Smooth muscle cell (in vitro differentiated cells): Measurements from ENCODE around the gene ANKMY1. TPM values are rescaled to one million over a fixed set of nuclear protein-coding genes. Genes with fewer than 3 reads are reported as not detected.
A peak's percentile ranks its signal among the peaks of the same experiment; 100 is the strongest.
"Not testable (repeated sequence)": the region's sequence is repeated elsewhere in the genome, so short reads cannot be mapped to it uniquely, and the experiment has no call there.

ENCODE experiments used
- DNase-seq: peaks from one replicate; lab custom pipeline; 2025; ENCODE audit not compliant: unreplicated experiment; lab: John Stamatoyannopoulos, UW
- H2AFZ ChIP-seq: fragments of 200-600 bp; sonication (generic); 2 replicates; pipeline ENCODE4 v1.6.0; 2016; ENCODE audit warnings: antibody characterized with exemption, low read depth, mild to moderate bottlenecking
- H3F3A ChIP-seq: fragments of 200-600 bp; sonication (generic); 2 replicates; pipeline ENCODE4 v1.6.0; 2017; ENCODE audit warnings: antibody characterized with exemption, low read depth
- H3K27ac ChIP-seq: fragments of 200-600 bp; sonication (generic); 2 replicates; pipeline ENCODE4 v1.5.1; 2016; ENCODE audit warnings: low read depth, mild to moderate bottlenecking
- H3K27me3 ChIP-seq: fragments of 200-600 bp; sonication (generic); 2 replicates; pipeline ENCODE4 v1.6.1; 2016; ENCODE audit warnings: low read depth, mild to moderate bottlenecking
- H3K36me3 ChIP-seq: fragments of 200-600 bp; sonication (generic); 2 replicates; pipeline ENCODE4 v1.5.1; 2016; ENCODE audit warnings: low read depth
- H3K4me1 ChIP-seq: fragments of 200-600 bp; sonication (generic); 2 replicates; pipeline ENCODE4 v1.5.1; 2016; ENCODE audit warnings: low read depth
- H3K4me2 ChIP-seq: fragments of 200-600 bp; sonication (generic); 2 replicates; pipeline ENCODE4 v1.6.0; 2016; ENCODE audit warnings: mild to moderate bottlenecking
- H3K4me3 ChIP-seq: fragments of 200-600 bp; sonication (generic); 2 replicates; pipeline ENCODE4 v1.5.1; 2016; ENCODE audit warnings: mild to moderate bottlenecking
- H3K79me2 ChIP-seq: fragments of 200-600 bp; sonication (generic); 2 replicates; pipeline ENCODE4 v1.6.0; 2016; ENCODE audit warnings: low read depth, mild to moderate bottlenecking
- H3K9ac ChIP-seq: fragments of 200-600 bp; sonication (generic); 2 replicates; pipeline ENCODE4 v1.6.0; 2016; ENCODE audit warnings: low read depth
- H3K9me3 ChIP-seq: fragments of 200-600 bp; sonication (generic); replicated peaks from 2 replicates; pipeline ENCODE4 v1.5.1; 2016; ENCODE audit warnings: low read depth
- H4K20me1 ChIP-seq: fragments of 200-600 bp; sonication (generic); 2 replicates; pipeline ENCODE4 v1.6.0; 2016; ENCODE audit warnings: low read depth
- WGBS: methylation state at CpG from one replicate; pipeline ENCODE4 v1.1.7; 2016; ENCODE audit warnings: low lambda C conversion rate; 5-methylcytosine and 5-hydroxymethylcytosine counted together
- polyA plus RNA-seq: library from polyadenylated mRNA; unstranded; fragments of >200 nt; fragmentation: Nextera tagmentation; extraction: Ambion mirVana; gene quantifications from 2 replicates; pipeline ENCODE4 v1.2.1, GENCODE V29; 2016
- total RNA-seq: library from RNA; depleted of rRNA; stranded (reverse); fragments of >200 nt; gene quantifications from 2 replicates; pipeline ENCODE4 v1.2.3, GENCODE V29; 2014
- TF ChIP-seq, protein P1 (sequence below): fragments of 200-600 bp; sonication (generic); IDR thresholded peaks from 2 replicates; pipeline ENCODE4 v1.5.1; 2017; ENCODE audit warnings: borderline replicate concordance, mild to moderate bottlenecking, antibody characterized with exemption; ENCODE audit not compliant: insufficient read depth, poor library complexity, severe bottlenecking

Gene ANKMY1
- total and polyA plus RNA-seq, 2 experiments from 2014 or later = 6.4 to 8.7 TPM

- H3K4me3 ChIP-seq, H3K27me3 ChIP-seq, H2AFZ ChIP-seq, H3K79me2 ChIP-seq, DNase-seq, H4K20me1 ChIP-seq, H3K4me2 ChIP-seq, H3K9ac ChIP-seq, H3K36me3 ChIP-seq, H3K4me1 ChIP-seq, H3K9me3 ChIP-seq, H3F3A ChIP-seq, H3K27ac ChIP-seq: not testable (repeated sequence)
- TF ChIP-seq, protein P1, sequence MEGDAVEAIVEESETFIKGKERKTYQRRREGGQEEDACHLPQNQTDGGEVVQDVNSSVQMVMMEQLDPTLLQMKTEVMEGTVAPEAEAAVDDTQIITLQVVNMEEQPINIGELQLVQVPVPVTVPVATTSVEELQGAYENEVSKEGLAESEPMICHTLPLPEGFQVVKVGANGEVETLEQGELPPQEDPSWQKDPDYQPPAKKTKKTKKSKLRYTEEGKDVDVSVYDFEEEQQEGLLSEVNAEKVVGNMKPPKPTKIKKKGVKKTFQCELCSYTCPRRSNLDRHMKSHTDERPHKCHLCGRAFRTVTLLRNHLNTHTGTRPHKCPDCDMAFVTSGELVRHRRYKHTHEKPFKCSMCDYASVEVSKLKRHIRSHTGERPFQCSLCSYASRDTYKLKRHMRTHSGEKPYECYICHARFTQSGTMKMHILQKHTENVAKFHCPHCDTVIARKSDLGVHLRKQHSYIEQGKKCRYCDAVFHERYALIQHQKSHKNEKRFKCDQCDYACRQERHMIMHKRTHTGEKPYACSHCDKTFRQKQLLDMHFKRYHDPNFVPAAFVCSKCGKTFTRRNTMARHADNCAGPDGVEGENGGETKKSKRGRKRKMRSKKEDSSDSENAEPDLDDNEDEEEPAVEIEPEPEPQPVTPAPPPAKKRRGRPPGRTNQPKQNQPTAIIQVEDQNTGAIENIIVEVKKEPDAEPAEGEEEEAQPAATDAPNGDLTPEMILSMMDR = peak; percentile 21
- WGBS = 83% methylated on average over 7 of the region's 7 CpGs
These were observed 60.7 kb downstream of the ANKMY1 start for GRCh38 chr2:240497082-240497481.

DNA sequence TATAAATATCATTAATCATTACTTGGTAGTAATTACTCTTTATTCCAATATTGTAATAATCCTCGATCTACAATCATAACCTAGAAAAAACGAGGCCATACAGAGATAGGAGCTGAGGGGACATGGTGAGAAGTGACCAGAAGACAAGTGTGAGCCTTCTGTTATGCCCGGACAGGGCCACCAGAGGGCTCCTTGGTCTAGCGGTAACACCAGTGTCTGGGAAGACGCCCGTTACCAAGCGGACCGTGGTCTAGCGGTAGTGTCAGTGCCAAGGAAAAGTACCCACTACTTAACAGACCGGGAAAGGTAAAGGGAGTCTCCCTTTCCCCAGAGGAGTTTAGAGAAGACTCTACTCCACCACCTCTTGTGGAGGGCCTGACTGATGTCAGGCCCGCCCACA, 62.8 kb downstream of the ANKMY1 start:
- not testable (repeated sequence) for H2AFZ ChIP-seq, H4K20me1 ChIP-seq, H3K27ac ChIP-seq, H3K27me3 ChIP-seq, H3F3A ChIP-seq, H3K4me2 ChIP-seq, H3K9ac ChIP-seq, DNase-seq, H3K79me2 ChIP-seq, H3K36me3 ChIP-seq, H3K4me1 ChIP-seq, H3K4me3 ChIP-seq
- WGBS = 65% methylated on average over 11 of the region's 11 CpGs
- TF ChIP-seq, protein P1 = peak; percentile 34
- peaks cover 14% of the 10 kb centered on the region for H3K9me3 ChIP-seq

GRCh38 chr2:240494194-240494793, 63.5 kb downstream of the ANKMY1 start:
- no peaks in the 10 kb centered on the region for H3F3A ChIP-seq
- H3K4me2 ChIP-seq = no peak overlapping the region
- 88% methylated on average over 1 of the region's 1 CpG for WGBS
- peaks cover 3% of the 10 kb centered on the region for H3K36me3 ChIP-seq
- peaks cover 14% of the 10 kb centered on the region for H3K9me3 ChIP-seq
- H3K9ac ChIP-seq = no peak overlapping the region
- no peak overlapping the region for H3K27ac ChIP-seq
- H4K20me1 ChIP-seq = no peaks in the 10 kb centered on the region
- H3K27me3 ChIP-seq = no peaks in the 10 kb centered on the region
- no peak for DNase-seq
- H3K79me2 ChIP-seq = no peaks in the 10 kb centered on the region
- TF ChIP-seq, protein P1 = no peak
- H3K4me1 ChIP-seq = no peaks in the 10 kb centered on the region
- no peak overlapping the region for H2AFZ ChIP-seq
- H3K4me3 ChIP-seq = no peak overlapping the region

DNA sequence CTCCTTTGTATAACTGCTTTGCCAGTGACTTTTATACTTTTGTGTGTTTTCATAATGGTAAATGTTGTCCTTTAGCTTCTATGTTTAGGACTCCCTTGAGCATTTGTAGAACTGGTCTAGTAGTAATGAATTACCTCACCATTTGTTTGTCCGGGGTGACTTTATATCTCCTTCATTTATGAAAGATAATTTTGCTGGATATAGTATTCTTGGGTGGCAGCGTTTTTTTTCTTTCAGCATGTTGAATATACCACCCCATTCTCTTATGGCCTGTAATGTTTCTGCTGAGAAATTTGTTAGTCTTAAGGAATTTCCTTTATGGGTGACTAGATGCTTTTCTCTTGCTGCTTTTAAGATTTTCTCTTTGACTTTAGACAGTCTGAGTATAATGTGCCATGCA, 66.3 kb downstream of the ANKMY1 start:
- Histone ChIP-seq H3K4me3 (no peak overlapping the region), H3K9me3 (peaks cover 20% of the 10 kb centered on the region), H3K27ac (no peak overlapping the region), H4K20me1 (no peaks in the 10 kb centered on the region), H3K9ac (no peak overlapping the region), H3K36me3 (peaks cover 3% of the 10 kb centered on the region), H3K4me1 (no peaks in the 10 kb centered on the region), H2AFZ (no peak overlapping the region), H3K79me2 (no peaks in the 10 kb centered on the region), H3F3A (no peaks in the 10 kb centered on the region), H3K4me2 (no peak overlapping the region), H3K27me3 (no peaks in the 10 kb centered on the region)
- DNase-seq = no peak
- 84% methylated on average over 2 of the region's 2 CpGs for WGBS
- TF ChIP-seq, protein P1 = no peak
